Esophagus muscularis mucosa (tissue), 4 donors: ENCODE measurements around the gene ZDHHC6. TPM values are rescaled to one million over a fixed set of nuclear protein-coding genes. Genes with fewer than 3 reads are reported as not detected.

Source experiments
- DNase-seq: peaks from one replicate; pipeline ENCODE4 v3.0.0-alpha.2; 2017; ENCODE audit errors: extremely low spot score
- H3K27ac ChIP-seq, 4 donors: fragments of 200-600 bp; sonication (generic); replicated peaks in 1 of 4; 1 replicate in 3 of 4; 2 replicates in 1 of 4; pipeline ENCODE4 v1.5.1; 2016 to 2019; ENCODE audit warnings: mild to moderate bottlenecking in 1 of 4
- H3K27me3 ChIP-seq, 4 donors: fragments of 200-600 bp; sonication (generic); one replicate each; pipeline versions ENCODE4 v1.5.1 to v1.6.0; 2016 to 2019
- H3K36me3 ChIP-seq, 4 donors: fragments of 200-600 bp; sonication (generic); one replicate each; pipeline ENCODE4 v1.5.1; 2016 to 2019
- H3K4me1 ChIP-seq, 4 donors: fragments of 200-600 bp; sonication (generic); one replicate each; pipeline ENCODE4 v1.5.1; 2016 to 2019
- H3K4me3 ChIP-seq, 4 donors: fragments of 200-600 bp; sonication (generic); 1 replicate in 2 of 4; 2 replicates in 2 of 4; pipeline ENCODE4 v1.5.1; 2016 to 2019; ENCODE audit warnings: mild to moderate bottlenecking in 4 of 4, moderate library complexity in 1 of 4
- H3K9me3 ChIP-seq, 4 donors: fragments of 200-600 bp; sonication (generic); 1 replicate in 3 of 4; 2 replicates in 1 of 4; pipeline ENCODE4 v1.5.1; 2016 to 2019
- CTCF ChIP-seq, 3 experiments: fragments of 200-600 bp in 2 of 3; fragments of 450-650 bp in 1 of 3; sonication (generic) in 2 of 3; IDR thresholded peaks; one replicate each; pipeline ENCODE4 v1.5.1; 2017 to 2019; ENCODE audit warnings: antibody characterized with exemption in 3 of 3, mild to moderate bottlenecking in 2 of 3, moderate library complexity in 1 of 3
- EP300 ChIP-seq: sonication (generic); formaldehyde crosslinking; IDR thresholded peaks from one replicate; pipeline ENCODE4 v1.6.1; 2017; ENCODE audit warnings: antibody characterized with exemption
- POLR2A ChIP-seq: fragments of 450-650 bp; IDR thresholded peaks from one replicate; pipeline ENCODE4 v1.6.1; 2017; ENCODE audit warnings: antibody characterized with exemption, moderate library complexity, mild to moderate bottlenecking, low read depth
- POLR2AphosphoS5 ChIP-seq, 2 donors: sonication (generic); formaldehyde crosslinking; IDR thresholded peaks; one replicate each; pipeline ENCODE4 v1.6.1; 2017; ENCODE audit warnings: antibody characterized with exemption in 2 of 2
- WGBS: methylation state at CpG from one replicate; pipeline ENCODE4 v1.1.5; 2018; 5-methylcytosine and 5-hydroxymethylcytosine counted together
- intact Hi-C: fragments of 100-400 bp; cut with DNase I; formaldehyde crosslinking; loops from one replicate; pipeline ENCODE4 v1.15.1; 2023
- total RNA-seq, 4 donors: library from RNA; depleted of rRNA; stranded (reverse); fragments of >200 nt; gene quantifications; one replicate each; pipeline versions ENCODE4 v1.1.0 to v1.2.1, GENCODE V29; 2016

ZDHHC6 gene
- total RNA-seq, 4 donors from 2014 or later = 15.6 to 21.2 (median 17.3) TPM

GRCh38 chr10:112404617-112405016 is 42.1 kb downstream of the ZDHHC6 start:
- H3K9me3 ChIP-seq = no peaks in the 10 kb centered on the region
- H3K4me1 ChIP-seq = no peaks in the 10 kb centered on the region
- DNase-seq = no peak
- no peak overlapping the region for H3K4me3 ChIP-seq
- TF ChIP-seq POLR2A = no peak
- no peak for TF ChIP-seq POLR2AphosphoS5 (IDR thresholded peaks at IDR 0.05)
- no peak for TF ChIP-seq CTCF (IDR thresholded peaks at IDR 0.05)
- TF ChIP-seq EP300 = no peak
- H3K27me3 ChIP-seq = no peaks in the 10 kb centered on the region
- WGBS = 77% methylated on average over 3 of the region's 3 CpGs
- no peak overlapping the region for H3K27ac ChIP-seq
- intact Hi-C loops = no loop called here
- H3K36me3 ChIP-seq = peaks cover 0 to 54% (median 4%) of the 10 kb centered on the region in 4 donors

GRCh38 chr10:112402917-112403316 is 43.8 kb downstream of the ZDHHC6 start:
- intact Hi-C loops = no loop called here
- peaks cover 0 to 51% (median 7%) of the 10 kb centered on the region in 4 donors for H3K36me3 ChIP-seq
- H3K27me3 ChIP-seq = no peaks in the 10 kb centered on the region
- WGBS = 79% methylated on average over 2 of the region's 2 CpGs
- H3K4me1 ChIP-seq = no peaks in the 10 kb centered on the region
- TF ChIP-seq EP300 (no peak), POLR2A (no peak), CTCF (IDR thresholded peaks at IDR 0.05) (no peak), POLR2AphosphoS5 (IDR thresholded peaks at IDR 0.05) (no peak)
- H3K27ac ChIP-seq = no peak overlapping the region
- DNase-seq = no peak
- no peaks in the 10 kb centered on the region for H3K9me3 ChIP-seq
- H3K4me3 ChIP-seq = no peak overlapping the region

GRCh38 chr10:112397592-112397991 is 49.1 kb downstream of the ZDHHC6 start:
- H3K36me3 ChIP-seq = peaks cover 0 to 44% (median 4%) of the 10 kb centered on the region in 4 donors

GRCh38 chr10:112395809-112396530 is 50.7 kb downstream of the ZDHHC6 start:
- peaks cover 0 to 34% (median 4%) of the 10 kb centered on the region in 4 donors for H3K36me3 ChIP-seq
- H3K9me3 ChIP-seq = no peaks in the 10 kb centered on the region
- no peak for DNase-seq
- WGBS = 77% methylated on average over 5 of the region's 5 CpGs
- no peaks in the 10 kb centered on the region for H3K27me3 ChIP-seq
- H3K4me3 ChIP-seq = no peak overlapping the region
- TF ChIP-seq CTCF (IDR thresholded peaks at IDR 0.05) (no peak), POLR2AphosphoS5 (IDR thresholded peaks at IDR 0.05) (no peak), POLR2A (no peak), EP300 (no peak)
- H3K4me1 ChIP-seq = no peaks in the 10 kb centered on the region
- intact Hi-C loops = no loop called here
- no peak overlapping the region for H3K27ac ChIP-seq

More at GRCh38 chr10:112397592-112397991, 49.1 kb downstream of the ZDHHC6 start:
- Histone ChIP-seq H3K27ac (no peak overlapping the region), H3K4me1 (no peaks in the 10 kb centered on the region), H3K4me3 (no peak overlapping the region), H3K27me3 (no peaks in the 10 kb centered on the region), H3K9me3 (no peaks in the 10 kb centered on the region)
- intact Hi-C loops = no loop called here
- no peak for DNase-seq
- WGBS = 89% methylated on average over 2 of the region's 2 CpGs
- no peak for TF ChIP-seq POLR2A
- no peak for TF ChIP-seq EP300
- no peak for TF ChIP-seq CTCF (IDR thresholded peaks at IDR 0.05)
- TF ChIP-seq POLR2AphosphoS5 (IDR thresholded peaks at IDR 0.05) = no peak
